AG08395 (cell line): ENCODE data around the gene CCT7.

Experiments used
- DNase-seq: peaks from one replicate; pipeline ENCODE4 v3.0.0; 2012; ENCODE audit warnings: mixed read lengths, low spot score

Gene CCT7

DNA sequence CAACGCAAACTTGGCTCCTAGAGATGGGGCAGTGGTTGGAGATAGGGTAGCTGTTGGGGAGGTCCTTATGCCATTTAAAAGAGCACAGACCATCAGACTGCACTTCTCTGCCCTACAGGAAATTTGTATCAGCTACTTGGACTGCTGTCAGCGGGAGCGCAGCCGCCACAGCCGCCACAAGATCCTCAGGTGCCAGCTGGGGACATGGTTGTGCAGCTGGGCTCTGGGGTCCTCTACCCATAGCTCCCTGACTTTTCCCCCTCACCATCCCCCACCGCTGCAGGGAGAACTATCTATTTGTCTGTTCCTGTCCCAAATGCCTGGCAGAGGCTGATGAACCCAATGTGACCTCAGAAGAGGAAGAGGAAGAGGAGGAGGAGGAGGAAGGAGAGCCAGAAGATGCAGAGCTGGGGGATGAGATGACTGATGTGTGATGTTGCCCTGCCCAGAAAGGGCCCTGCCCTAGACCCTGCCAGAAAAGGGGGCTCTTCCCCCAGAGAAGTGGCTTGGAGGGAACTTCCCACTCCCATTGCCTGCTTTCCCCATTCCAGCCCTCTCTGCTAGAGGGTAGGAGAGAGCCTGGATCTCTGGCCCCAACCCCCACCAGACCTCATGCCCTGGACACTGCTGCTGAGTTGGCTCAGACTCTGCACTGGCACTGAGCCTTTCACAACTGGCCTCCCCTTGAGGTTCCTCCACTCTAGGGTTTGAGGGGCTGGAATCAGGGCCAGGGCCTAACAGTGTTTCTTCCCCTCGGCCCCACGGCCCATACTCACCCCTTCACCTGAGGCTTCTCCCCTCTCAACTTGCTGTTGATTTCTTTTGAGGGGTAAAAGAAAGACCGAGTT lies 8.4 kb upstream of the CCT7 start:
- DNase-seq = no peak

DNA sequence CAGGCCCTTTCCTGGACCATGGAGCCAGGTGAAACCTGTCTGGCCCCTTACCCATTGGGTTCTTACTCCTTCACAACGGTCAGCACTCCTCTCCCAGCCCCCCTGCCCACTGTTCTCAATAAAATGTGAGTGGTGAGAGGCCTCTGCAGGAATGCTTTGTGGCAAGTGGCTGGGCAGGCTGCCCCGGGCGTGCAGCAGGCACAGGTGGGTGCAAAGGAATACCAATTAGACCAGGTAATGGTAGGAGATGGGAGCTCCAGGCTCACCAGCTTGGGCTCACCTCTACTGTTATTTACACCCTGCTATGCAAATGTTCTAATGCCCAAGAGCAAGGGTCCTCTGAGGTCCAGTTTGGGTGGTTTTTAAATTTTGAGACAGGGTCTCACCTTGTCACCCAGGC lies 7.0 kb upstream of the CCT7 start:
- DNase-seq = no peak

DNA sequence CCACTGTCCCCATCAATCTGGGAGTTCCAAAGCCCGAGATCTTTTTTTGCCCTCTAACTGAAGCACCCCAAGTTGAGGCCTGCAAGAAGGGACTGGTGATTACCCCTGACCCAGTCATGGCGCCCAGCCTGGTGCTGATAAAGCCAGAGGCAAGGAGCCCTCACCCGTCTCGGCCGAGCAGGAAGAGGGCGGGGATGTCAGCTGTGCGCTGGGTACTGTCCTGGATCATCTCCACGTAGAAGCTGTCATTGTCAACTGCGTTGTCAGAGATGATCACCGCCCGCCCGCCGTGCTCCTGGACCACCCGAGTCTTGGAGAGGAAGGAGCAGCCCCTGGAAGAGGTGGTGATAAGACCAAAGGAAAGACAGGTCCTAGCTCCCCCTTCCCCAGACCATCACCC lies 5.5 kb upstream of the CCT7 start:
- no peak for DNase-seq

DNA sequence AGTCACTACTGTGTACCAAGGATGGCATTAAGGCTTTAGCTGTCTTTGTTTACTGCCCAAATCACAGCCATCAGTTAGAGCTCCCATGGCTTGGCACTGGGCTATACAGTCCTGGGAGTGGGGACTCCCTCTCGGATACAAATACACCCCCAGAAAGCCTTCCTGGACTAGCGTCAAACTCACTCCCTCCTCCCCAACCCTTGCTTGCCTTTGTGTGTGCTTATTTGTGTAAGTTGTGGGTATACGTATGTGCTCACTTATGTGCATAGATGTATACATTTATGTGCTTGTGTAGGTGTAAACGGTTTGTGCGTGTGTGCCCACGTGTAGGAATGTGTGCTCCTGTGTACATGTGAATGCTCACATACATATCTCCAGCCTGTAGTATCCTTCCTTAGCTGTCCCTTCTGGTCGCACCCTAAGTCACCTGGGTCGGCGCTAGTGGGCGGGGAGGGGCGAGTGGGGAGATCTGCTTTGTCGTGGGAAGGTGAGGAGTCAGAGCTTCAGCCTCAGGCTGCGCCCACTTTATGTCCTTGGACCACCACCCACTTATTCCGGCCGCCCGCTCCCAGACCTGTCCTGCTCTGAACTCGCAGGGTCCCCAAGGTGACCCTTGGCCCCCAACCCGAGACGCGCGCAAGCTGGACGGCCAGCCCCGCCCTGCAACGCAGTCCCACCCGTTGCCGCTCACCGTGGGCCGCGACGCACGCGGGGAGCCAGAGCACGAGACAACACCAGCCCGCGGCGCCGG lies 1.5 kb upstream of the CCT7 start:
- DNase-seq = no peak

DNA sequence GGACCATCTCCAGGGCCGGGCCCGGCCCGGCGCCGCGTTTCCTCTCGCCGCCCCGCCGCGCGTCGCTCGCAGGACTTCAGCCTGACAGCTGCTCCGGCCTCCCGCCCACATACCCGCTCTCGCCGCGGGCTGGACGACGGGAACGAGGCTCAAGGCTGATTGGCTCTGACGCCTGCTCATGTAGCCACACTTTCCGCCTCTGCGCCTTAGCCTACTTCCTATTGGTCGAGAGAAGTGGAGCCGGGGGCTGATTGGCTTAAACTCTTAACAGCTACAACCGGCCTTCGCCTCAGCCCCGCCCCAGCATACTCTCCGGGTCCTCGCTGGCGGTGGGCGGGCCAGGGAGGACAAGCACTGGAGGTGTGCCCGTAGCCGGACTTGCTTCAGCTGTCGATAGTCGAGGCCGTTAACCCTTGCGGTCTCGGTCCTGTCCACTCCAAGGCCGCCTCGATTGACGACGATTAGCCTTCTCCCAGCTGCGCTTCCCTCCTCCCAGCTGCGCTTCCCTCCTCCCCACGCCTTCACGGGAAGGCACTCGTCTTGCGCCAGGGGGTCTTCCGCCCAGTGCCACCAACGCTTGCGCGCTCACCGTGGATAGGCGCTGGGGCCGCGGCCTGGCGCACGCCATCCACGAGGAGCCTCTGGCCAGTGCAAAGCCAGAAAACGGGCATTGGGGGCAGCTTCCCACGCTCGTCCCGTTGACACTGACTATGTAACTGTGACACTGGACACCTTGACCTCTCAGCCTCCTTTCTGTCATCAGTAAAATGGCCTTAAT lies 765 bp upstream of the CCT7 start, which contains the start of gene PRADC1:
Gene PRADC1 (minus strand): TSS at position 86 of the 778 bp plus-strand sequence. CDS start 79 bp downstream, at position 7.
- DNase-seq = peak; percentile 99

DNA sequence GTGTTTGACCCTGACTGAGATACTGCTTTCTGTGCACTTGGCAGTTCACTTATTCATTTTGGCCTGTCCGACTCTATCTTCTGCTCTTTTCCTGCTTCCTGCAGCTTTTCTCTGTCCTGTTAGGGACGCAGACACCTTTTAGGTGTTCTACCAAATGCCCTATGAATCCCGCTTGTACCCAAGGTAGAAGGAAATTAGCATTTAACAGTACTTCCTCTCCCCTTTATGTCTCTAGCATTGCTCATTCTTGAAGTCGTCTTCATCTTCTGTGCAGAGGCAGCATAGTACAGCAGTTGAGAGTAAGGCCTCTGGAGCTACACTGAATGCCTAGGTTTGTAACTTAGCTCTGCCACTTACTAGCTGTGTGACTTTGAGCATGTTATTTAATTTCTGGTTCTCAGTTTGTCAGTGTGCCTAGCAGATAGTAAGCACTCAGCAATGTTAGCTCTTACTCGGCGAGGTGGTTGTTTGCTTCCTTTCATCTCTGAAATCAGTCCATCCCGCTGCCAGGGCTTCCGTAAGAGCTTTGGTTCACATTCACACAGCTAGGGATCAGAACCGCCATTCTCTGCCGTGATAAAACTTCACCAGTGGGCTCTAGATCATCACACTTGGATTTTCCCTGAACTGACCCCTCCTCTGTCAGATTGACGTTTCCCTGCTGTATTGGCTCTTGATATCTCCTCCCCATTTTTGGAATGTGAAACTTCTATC lies 1.4 kb downstream of the CCT7 start:
- DNase-seq = no peak

DNA sequence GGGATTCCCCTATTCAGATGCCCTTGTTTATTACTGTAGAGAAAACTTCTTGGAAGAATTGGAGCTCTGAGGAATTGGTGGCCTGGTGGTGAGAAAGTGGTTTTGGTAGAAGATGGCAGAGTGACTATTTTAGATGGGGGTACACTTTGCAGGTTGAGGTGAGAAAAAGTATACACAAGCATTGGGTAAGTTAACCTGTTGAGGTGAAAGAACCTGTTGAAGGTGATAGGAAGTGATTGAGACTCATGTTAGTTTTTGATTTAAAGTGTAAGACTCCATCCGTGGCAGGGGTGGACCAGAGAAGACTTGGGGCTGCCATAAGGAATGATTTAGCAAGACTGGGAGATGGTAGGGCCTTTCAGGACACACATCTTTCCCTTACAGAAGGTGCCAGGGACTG lies 3.1 kb downstream of the CCT7 start:
- no peak for DNase-seq

DNA sequence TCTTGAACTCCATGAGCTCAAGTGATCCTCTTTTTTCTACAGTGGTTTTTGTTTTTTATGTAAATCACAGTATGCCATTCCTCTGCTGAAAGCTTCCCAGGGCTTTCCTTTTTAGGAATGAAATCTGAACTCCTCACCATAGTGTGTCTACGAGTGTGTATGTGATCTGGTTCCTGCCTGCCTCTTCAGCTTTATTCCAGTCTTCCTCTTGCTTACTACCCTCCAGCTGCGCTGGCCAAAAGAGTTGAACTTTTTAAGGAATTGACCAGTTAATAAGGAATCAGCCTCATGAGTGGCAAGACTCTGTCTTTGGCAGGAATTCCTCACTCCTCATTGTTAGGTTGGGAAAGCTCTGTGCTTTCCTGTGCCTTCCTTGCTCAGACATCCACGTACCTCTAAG lies 4.0 kb downstream of the CCT7 start:
- DNase-seq = no peak

DNA sequence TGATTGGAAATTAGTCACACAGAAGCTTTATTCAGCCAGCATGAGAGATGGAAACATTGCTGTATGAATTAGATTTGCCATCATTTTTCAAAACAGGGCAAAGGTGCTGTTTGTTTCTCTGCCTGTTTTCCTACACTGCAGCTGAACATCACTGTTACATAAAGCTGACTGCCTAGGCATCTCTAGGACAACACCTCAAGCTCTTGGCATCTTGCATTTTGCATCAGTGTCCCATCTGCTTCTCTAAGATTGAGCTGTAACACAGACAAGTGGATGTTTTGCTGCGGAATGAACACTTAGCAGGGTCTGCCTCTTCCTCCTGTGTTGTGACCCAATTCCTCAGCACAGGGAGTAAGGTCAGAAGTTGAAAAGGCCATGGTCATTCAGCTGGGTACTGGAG lies 4.9 kb downstream of the CCT7 start:
- DNase-seq = no peak

DNA sequence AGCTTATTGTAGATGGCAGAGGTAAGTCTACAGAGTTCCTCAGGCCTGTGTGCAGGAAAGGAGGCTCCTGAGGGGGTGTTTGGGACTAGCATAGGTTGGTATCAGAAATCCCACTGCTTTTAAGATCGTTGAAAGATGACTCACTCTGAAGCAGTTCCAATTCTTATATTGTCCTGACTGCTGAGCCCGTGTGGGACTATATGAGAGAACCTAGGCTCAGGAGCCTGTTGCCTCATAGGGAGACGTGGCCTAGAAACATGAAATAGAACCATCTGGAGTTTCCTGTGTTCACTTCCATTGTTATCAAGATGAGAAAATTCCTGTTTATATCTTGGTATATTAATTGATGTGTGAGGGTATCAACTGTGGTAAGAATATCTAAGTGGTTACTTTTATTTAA lies 5.7 kb downstream of the CCT7 start:
- peak; percentile 22 for DNase-seq

DNA sequence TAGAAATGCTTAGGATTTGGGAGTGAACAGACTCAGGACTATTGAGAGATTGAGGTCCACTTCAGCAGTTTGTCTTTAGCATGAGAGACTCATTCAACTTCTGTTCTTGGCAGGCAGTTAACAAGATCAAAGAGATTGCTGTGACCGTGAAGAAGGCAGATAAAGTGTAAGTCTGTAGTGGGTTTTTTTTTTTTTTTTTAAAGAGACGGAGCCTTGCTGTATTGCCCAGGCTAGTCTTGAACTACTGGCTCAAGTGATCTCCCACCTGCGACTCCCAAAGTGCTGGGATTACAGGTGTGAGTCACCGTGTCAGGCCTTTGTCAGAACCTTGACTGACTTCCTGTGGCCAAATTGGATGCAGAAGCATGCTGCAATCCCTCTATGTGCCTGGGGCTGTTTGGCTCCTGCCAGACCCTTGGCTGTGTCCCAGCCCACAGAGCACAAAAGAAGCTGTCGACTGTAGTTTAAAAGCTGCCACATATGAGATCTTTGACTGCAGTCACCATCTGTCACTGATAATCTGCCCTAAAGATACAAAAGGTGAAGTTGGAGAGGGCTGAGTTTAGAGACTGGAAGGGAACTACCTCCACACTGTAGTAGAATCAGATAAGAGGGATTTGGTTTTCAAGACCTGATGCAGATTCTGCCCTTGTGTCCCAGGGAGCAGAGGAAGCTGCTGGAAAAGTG lies 9.9 kb downstream of the CCT7 start:
- peak; percentile 65 for DNase-seq

DNA sequence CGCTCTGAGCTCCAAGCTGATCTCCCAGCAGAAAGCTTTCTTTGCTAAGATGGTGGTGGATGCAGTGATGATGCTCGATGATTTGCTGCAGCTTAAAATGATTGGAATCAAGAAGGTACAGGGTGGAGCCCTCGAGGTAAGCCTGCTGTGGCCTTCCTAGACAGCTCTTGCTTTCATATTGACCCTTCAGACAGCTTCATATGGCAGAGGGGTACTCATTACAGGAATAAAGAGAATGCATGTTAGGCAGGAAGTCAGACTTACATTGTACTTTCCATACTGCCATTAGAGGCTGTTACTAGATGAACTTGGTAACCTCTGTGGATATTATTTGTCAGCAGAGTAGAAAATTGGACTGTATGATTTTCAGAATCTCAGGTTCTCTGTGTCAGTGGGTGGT lies 10.5 kb downstream of the CCT7 start:
- no peak for DNase-seq

DNA sequence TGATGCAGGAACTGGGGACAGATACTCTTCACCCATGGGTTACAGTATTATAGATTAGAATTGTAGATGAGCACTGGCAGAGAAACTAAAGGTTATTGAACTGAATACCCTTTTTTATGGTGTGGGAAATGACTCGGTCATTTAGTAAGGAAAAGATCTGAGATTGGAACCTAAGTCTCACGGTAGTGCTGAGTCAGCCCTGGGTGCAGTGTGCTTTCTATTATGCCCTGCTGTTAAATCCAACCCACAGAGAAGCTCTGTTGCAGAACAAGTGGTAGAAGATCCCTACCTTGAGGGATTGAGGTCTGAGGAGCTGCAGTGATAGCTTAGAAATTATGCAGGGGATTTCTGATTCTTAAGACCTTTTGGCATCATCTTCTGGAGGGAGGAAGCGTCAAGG lies 12.7 kb downstream of the CCT7 start:
- no peak for DNase-seq

DNA sequence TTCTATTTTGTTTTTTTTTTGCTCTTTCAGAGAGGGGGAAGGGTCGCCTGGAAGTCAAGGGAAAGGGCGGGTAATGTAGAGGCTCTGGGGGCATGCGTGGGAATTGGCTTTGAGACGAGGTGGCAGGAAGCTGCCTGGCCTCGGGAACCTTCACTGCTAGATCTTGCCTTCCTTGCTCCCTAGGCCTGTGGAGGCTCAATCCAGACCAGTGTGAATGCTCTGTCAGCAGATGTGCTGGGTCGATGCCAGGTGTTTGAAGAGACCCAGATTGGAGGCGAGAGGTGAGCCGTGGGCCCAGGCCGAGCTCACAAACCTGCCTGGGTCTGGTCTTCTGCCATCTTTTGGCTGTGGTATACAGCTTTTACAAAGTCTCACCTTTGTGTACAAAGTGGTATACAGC lies 15.5 kb downstream of the CCT7 start:
- DNase-seq = no peak

DNA sequence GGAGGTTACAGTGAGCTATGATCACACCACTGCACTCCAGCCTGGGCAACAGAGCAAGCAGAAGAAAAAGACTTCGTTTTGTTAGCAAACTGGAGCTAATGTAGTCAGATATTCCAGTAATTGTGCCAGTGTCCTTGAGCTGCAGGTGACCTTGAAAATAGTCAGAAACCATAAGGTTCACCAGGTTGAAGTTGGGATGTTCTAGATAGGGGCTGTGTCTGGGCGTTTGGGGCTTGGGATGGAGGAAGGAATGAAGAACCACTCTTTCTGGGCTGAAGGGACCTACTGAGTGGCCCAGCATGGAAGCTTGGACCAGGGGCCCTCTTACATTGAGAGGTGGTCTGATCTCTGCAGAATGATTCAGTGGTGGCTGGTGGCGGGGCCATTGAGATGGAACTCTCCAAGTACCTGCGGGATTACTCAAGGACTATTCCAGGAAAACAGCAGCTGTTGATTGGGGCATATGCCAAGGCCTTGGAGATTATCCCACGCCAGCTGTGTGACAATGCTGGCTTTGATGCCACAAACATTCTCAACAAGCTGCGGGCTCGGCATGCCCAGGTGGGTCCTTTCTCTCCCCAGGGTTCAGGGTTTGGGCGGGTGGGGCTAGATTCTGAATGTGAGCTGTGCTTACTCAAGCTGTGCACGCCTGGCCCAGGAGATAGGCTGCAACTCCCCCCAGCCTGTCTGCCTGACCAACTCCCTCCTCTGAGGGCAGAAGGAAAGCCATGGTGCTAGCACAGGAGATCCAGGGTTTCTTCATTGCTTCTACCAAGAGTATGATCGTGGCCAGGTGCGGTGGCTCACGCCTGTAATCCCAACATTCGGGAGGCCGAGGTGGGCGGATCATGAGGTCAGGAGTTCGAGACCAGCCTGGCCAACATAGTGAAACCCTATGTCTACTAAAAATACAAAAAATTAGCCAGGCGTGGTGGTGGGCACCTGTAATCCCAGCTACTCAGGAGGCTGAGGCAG lies 17.1 kb downstream of the CCT7 start:
- no peak for DNase-seq

DNA sequence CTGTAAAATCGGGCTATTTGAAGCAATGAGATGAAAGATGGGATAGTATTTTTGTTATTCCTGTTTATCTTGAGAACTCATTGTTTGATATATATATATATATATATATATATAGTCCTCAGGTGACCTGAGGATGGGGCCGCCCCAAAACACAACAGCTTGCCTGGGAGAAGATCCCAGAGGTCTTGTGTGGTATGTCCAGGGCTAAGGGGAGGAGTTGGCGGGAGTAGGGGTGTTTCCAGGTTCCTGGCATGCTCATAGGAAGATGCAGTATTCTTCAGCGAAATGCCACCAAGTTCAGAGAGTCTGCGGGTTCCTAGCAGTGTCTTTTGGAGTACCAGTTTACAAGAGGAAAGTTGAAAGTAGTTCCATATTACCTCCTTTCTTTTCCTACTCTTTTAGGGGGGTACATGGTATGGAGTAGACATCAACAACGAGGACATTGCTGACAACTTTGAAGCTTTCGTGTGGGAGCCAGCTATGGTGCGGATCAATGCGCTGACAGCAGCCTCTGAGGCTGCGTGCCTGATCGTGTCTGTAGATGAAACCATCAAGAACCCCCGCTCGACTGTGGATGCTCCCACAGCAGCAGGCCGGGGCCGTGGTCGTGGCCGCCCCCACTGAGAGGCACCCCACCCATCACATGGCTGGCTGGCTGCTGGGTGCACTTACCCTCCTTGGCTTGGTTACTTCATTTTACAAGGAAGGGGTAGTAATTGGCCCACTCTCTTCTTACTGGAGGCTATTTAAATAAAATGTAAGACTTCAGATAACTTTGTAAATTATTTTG lies 18.3 kb downstream of the CCT7 start:
- no peak for DNase-seq

DNA sequence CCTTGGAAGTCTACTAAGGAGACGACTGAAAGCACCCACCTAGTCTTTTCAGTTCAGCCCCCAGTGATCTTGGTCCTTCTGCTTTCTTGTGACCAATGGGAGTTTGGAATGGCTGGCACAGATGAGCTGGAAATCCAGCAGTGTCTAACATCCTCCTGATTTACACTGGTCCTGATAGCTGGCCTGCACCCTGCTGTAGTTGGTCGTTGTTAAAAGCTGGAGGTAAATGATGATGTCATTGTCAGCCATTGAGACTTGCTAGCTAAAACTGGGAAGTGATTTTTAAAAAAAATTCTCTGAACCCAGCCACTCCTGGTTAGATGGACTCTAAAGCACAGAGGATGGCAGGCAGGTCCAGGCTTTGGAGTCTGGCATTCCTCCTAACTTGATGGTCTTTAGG lies 19.3 kb downstream of the CCT7 start:
- DNase-seq = no peak

DNA sequence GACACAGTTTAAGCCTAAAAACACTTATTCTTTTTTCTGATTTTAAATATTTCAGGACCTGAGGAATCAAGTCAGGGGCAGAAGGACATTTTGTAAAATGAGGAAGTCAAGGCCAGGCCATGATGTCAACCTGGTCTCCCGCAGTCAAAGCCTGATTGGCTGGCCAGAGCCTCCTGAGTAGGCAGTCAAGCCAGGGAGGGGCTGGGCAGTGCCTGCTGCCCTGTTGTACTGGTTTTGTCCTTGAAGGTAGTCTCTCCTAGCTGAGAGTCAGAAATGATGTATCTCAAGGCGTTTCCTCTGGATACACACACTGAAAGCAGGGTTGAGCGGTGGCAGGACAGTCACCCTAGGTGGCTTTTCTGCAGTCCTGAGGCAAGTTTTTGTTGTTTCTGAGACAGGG lies 19.8 kb downstream of the CCT7 start:
- no peak for DNase-seq

DNA sequence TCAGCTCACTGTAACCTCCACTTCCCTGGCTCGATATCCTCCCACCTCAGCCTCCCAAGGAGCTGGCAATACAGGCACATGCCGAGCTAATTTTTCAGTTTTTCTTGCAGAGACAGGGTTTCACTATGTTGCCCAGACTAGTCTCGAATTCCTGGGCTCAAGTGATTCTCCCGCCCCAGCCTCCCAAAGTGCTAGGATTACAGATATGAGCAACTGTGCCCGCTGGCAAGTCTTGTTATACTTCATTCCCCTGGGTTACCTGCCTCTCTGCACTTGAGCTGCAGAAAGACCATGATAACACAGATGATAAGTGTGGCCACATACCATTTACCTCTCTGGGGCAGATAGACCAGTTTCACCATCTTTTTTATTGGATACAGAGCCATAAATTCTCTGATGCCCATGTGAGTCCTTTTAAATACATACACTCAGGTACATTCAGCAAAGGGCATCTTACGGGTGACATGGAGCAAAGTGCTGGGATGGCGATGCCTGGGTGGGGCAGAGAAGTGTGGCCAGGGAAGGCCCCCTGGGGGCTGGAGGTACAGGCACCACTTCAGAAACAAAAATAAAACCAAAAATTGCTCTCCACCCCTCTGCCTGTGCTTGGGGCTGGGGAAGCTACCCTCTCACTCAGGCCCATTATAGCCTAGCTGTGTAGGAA lies 20.4 kb downstream of the CCT7 start:
- no peak for DNase-seq
